T-helper 1 cell treated with Interleukin-12 subunit alpha and Interleukin-12 subunit beta and Interleukin-4 antibody, amounts not matched to agents 30 ng/mL and 1 ng/mL, for 36 hours (primary cell): ENCODE data around the gene HOXB3. TPM values are rescaled to one million over a fixed set of nuclear protein-coding genes. Genes with fewer than 3 reads are reported as not detected.

Experiments
- intact Hi-C: fragments of 100-400 bp; cut with micrococcal nuclease; formaldehyde crosslinking; loops from one replicate; pipeline ENCODE4 v1.15.1; 2024
- total RNA-seq: library from RNA; stranded (reverse); gene quantifications from 2 replicates; pipeline ENCODE4 v1.2.3, GENCODE V29; 2022

Gene HOXB3
- total RNA-seq, 1 donor from 2014 or later = 12.8 TPM

DNA sequence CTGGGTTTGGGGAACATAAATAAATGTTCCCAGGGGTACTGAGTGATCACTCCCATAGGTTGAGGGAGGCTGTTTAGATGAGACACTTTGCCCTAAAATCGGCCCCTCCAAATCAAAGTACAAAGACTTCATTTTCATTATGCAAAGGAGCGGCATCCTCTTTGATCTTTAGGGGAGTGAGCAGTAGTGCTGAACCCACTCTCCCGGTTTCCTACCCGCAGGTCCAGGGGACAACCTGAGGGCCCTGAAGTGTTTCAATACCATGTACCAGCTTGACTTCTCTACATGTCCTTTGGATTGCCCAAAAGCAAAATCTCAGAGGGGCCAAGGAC, 11.1 kb upstream of the HOXB3 start:
- intact Hi-C loops = loop anchor here (1.0 kb wide), 1 partner anchor 45 kb away; no protein-coding TSS in a partner anchor

DNA sequence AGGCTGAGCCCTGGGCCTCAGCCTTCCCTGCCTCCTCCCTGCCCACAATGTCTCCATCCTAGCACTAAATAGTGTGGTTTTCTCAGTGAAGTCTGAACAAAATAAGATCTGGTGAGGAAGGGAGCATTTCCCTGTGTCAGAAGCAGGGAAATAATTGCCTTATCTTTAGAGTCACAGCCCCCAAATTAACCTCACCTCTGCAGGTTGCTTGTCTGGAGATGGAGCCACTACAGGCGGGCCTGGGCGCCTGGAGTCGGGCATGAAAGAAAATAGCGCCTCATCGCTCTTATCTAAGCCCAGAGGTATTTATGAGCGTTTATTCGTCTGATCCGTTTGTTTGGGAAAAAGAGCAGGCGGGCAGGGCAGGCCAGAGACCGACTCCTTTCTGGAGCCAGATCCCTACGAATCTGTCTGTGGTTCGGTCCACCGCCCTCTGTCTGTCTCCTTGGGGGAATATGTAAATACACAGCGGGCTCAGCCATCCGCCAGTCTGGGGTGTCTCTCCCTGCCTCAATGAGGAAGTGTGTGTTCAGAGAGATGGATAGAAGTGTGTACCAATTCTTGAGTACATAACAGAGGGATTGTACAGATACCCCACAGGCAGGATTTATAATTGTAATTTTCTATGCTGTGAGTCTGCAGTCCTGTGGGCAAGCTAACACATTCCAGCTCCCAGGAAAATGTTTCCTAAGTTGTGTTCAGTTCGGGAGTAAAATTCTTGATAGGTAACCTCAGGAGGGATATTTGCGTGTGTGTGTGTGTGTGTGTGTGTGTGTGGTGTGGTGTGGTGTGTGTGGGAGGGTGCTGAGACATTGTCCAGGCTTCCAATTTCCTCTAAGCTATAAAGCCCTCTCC, 10.4 kb upstream of the HOXB3 start:
- intact Hi-C loops = loop anchor here (1.0 kb wide), 1 partner anchor 46 kb away; no protein-coding TSS in a partner anchor

DNA sequence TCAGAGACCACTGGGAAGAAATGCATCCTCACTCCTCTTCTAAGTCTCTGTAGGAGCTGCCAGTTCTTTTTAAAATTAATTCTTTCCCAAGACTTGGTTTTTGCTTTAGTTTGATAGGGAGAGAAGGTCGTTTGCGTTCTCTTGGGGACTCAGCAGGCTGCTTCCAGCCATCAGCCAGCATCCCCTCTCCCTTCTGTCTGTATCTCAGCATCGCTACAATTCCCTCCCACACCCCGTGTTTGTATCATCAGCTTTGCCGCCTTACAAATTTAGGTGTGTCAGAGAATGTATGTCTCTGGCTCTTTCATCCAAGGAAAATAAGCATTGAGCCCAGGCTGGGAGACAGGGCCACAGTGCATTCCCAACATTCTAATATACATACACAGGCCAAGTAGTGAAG, 9.3 kb upstream of the HOXB3 start:
- intact Hi-C loops = loop anchor here (5.0 to 10.0 kb wide), 2 partner anchors 33 to 465 kb away; no protein-coding TSS in a partner anchor

DNA sequence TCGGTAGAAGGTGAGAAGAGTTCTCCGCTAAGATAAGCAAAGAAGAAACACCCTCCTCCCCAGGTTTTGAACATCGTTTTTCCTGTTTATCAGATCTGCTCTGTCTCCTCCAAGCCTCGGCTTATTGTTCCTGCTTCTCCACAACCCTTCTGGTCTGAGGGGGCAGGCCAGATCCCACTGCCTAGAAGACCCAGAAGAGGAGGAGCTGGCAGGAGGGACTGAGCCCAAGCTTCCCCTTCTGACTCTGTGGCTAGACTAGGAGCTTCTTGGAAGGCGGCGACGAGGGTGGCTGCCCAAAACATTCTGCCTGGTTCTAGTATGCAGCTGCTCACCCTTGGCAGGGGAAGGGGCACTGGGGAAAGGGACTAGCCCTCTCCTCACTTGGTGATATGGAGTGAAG, 8.7 kb upstream of the HOXB3 start:
- intact Hi-C loops = loop anchor here (5.0 to 10.0 kb wide), 2 partner anchors 34 to 464 kb away; no protein-coding TSS in a partner anchor

DNA sequence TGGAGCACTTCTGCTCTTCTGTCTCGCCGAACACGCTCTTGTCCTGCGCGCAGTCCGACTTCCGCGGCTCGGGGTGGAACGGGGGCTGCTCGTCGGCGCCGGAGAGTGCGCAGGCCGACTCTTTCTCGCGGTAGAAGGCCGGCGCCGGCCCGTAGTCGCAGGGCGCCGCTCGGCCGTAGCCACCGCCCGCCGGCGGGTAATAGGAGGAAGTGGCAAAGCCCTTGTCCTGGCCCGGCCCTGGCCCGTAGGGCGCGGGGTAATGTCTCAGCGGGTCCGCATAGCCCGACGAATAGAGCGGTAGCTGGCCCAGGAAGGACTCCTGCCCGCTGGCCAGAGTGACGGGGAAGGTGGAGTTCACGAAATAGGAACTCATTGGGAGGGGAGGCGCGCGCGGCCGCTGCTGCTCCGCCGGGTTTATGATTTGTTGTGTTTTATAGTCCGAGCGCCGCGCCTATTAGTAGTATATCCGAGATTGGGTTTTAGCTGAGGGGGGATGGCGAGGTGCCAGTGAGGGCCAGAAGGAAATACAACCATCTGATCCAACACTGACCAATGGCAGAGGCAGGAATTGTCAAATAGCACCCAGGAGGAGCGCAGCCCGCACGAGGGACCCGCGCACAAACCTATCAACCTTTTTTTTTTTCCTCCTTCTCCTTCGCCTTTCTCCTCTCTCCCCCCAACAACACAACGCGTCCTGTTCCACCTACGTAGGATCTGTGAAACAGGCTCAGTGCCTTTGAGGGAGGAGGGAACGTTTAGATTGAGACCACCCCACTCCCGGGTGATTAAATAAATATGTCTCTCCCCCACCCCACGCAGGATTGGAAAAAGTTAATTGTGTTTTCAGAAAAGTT, 8.0 kb upstream of the HOXB3 start:
- intact Hi-C loops = loop anchor here (1.0 to 10.0 kb wide), 4 partner anchors 15 to 463 kb away; no protein-coding TSS in a partner anchor

DNA sequence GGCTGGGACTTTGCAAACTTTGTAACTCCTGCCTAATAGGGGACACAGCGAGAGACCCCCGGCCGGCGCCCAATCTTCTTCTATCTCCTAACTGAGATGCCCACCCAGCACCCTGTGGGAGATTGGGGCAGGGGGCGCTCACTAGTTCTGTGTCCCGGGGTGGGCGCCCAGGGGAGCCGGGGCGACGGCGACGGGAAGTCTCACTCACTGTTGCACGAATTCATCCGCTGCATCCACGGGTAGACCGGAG, 7.4 kb upstream of the HOXB3 start:
- intact Hi-C loops = loop anchor here (1.0 to 10.0 kb wide), 4 partner anchors 16 to 463 kb away; no protein-coding TSS in a partner anchor

DNA sequence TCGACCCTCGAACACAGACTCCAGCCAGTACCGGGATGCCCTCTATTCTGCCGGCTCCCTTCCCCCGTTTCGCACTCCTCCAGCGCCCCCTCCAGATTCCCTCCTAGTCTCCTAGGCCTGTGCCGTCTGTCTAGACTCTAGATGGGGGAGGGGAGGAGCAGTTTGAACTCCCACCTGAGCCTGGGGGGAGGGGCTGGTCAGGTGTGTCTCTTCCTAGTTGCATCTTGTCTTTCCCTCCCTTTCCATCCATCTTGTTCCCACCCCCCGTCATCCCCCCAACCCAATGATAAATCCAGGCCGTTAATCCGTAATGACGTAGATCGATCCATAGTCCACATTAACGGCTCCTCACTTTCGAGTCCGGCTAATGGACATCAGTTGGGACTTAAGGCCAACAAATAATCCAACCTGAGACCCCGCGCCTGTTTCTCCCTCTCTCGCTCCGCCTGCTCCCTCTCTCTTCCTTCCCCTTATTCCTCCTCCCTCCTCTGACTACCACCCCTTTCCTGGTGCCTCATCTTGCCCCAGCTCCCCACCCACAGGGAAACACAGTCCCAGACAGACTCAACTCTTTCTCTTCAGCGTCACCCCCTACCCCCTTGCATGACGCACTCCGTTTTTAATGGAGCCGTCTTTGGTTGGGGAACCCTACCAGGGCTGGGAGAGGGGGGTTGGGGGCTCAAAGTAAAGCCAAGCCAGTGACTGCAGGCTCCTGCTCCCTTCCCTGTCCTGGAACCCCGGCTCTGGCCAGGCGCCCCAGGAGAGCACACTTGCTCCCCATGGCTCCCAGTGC, 6.9 kb upstream of the HOXB3 start:
- intact Hi-C loops = loop anchor here (1.0 to 10.0 kb wide), 4 partner anchors 16 to 462 kb away; no protein-coding TSS in a partner anchor

DNA sequence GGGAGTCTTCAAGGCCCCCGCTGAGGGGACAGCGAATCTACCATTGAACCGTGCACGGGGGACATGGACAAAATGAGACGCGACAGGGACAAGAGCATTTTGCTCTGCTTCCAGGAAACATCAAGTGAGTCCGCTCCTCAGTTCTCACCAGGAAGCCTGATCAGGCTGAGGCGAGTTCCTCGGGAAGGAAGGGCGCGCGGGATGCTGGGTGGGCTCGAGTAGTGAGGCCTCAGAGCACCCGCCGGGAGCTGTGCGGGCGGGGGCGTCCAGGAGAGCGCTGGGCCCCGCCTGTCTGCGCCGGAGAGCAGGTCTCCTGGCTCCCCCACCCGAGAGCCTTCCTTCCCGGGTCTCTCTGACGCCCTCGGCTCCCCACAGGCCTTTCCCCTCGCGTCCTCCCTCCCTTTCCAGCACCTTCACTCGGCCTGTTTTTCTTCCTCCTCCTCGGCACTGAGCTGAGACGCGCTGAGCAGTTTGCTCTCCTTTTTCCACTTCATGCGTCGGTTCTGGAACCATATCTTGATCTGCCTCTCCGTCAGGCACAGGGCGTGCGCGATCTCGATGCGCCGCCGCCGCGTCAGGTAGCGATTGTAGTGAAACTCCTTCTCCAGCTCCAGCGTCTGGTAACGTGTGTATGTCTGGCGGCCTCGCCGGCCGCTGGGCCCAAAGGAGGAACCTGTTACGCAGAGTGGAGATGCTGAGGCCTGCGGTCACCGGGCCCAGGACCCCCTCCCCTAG, 6.1 kb upstream of the HOXB3 start:
- intact Hi-C loops = loop anchor here (2.0 to 10.0 kb wide), 3 partner anchors 36 to 461 kb away; no protein-coding TSS in a partner anchor

DNA sequence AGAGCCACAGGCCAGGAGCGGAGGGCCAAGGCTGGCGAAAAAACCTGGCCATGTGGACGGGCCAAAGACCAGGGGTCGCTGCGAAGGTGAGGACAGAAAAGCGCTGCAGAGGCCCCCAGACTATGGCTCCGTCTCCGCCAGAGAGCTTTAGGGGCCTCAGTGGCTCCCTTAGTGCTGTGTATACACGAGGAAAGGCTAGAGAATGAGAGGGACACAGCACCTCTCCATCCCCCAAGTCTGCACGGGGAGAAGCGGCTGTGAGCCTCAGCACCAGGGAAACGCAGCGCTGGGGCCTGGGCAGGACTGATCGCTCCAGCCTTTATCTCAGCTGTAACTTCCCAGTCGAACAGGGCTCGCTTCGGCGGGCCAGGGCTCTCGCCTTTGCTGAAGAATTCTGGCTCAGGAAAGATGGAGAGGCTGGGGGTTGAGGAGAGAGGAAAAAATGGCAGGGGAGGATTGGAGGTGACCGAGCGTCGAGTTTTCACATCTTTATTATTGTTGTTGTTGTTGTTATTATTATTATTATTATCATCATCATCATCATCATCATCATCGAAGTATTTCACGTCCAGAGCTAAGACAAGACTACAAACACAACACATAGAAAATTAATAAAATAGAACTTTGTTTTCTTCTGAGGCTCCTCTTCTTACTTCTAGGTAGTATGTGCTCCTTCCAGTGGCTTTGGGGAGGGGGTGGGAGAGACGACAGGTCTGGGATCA, 5.4 kb upstream of the HOXB3 start:
- intact Hi-C loops = loop anchor here (5.0 to 10.0 kb wide), 2 partner anchors 37 to 461 kb away; no protein-coding TSS in a partner anchor

DNA sequence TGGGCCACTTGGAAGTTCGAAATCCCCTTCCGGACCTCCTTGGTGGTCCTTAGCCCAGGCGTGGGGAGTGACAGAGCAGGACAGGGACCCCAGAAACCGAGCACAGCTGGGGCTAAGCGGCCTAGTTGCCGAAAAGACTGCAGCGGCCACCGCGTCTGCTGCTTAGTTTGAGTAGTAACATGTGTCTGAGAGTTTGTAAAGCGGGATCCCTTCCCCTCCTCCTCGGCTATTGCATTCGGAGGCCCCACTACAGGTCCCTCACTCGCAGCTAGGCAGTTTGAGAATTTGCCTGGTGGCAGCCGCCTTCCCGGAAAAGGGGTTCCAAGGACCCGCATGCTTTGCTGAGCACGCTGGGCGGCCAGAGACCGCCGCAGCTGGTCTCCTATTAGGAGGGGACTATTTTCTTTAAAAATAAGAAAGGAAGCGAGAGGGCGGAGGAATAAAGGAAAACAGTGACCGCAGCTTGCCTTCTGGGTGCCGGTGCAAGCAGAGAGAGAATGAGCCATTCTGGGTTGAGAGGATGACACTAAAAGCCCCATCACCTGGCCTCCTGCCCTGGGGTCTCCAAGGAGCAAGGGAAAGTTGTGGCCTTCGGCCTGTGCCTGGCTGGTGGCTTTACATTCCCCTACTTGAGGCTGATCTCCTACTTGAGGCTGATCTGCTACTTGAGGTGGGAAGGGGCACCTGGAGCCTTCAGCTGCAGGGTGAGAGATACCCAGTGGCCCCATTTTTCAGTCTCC, 4.7 kb upstream of the HOXB3 start:
- intact Hi-C loops = loop anchor here (5.0 to 10.0 kb wide), 3 partner anchors 38 to 567 kb away; no protein-coding TSS in a partner anchor

DNA sequence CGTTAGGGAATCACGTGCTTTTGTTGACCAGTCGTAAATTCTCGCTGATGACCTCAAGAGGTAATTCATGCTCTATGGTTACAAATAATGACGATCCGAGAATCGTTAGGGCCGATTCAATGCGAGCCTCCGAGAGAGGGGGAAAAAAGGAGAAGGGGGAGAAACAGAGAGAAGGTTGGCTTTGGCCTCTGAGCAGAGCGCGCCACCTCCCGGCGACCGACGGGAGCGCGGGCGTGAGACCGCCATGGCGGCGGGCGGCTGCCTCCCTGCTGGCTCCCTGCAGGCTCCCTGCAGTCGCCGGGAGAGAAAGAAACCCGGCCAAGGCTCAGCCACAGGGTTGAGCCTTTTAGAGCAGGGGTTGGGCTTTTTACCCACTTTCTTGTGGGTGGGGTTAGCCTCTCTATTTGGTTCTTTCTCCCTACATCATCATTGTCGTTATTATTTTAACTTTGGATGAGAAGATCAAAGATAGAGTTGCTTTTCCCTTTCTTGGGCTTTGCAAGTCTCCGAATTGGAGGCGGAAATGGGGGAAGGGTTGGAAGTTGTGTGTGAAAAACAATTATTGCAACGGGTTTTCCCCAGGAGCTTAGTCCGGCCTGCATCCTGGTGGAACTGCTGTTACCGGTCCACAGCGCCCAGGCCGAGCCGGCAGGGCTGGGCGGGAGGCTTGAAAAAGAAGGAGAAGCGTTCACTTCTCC, 3.9 kb upstream of the HOXB3 start:
- intact Hi-C loops = loop anchor here (1.0 to 10.0 kb wide), 6 partner anchors 242 to 567 kb away; no protein-coding TSS in a partner anchor

DNA sequence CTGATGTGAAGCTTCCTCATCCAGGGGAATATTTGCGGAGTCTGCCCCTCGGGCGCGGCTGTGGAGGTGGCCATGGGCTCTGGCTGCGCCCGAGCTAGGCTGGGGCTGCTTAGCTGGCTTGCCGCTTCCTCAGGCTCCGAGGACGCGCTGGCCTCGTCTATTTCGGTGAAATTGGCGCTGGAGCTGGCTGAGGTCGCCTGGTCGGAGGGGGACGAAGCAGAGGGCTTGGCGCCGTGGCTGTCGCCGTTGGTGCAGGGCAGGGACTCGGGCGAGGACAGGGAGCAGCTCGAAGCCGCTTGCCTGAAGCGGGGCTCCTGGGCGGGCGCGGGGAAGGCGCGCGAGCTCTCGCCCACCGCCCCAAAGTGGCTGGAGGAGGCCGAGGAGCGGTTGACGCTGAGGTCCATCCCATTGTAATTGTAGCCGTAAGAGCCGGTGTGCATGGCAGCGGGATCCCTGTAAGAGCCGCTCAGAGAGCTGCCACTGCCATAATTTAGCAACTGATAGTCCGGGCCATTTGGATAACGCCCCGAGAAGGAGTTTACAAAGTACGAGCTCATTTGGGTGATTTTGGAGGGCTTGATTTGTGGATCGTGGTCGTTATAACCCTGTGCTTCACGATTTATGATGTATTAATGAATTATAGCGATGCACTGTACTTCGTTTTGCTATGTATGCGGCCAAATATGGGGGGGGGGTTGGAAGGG, 3.2 kb upstream of the HOXB3 start, which contains the start of gene HOXB5:
HOXB5 (minus strand) TSS at position 654 of the 704 bp plus-strand sequence; CDS start at position 557, 97 bp downstream.
- intact Hi-C loops = loop anchor here (1.0 to 10.0 kb wide), 6 partner anchors 241 to 566 kb away; no protein-coding TSS in a partner anchor

DNA sequence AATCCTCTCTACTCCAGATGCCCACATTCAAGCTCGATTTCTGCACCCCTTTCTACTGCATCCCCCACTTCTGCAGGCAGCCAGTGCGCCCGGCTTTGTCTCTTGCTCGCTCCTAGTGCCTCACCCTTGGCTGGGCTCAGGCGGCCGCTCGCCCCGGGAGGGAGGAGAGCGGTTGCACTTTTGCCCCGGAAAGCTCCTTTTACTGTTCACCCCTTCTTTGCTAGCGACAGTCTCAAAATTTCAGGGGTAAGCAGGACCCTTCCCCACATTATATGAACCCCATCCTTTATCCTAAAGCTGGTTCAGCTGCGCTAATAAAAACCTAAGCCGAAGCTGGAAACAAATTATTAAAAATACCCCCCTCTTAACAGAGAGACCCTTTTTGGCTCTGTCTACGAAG, 2.5 kb upstream of the HOXB3 start:
- intact Hi-C loops = loop anchor here (5.0 to 10.0 kb wide), 2 partner anchors 458 to 565 kb away; no protein-coding TSS in a partner anchor

DNA sequence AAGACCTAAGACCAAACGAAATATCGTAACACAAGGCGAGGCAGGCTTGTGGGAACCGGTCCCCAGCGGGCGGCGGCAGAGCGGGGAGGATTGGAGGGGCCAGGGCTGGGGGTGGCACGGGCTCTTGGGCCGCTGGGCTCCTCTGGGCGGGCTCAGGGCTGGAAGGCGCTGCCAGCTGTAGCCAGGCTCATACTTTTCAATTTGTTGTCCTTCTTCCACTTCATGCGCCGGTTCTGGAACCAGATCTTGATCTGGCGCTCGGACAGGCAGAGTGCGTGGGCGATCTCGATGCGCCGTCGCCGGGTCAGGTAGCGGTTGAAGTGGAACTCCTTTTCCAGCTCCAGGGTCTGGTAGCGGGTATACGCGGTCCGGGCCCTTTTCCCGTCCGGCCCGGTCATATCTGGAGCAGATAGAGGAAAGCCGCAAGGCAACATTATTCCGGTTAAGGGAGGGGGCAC, 2.0 kb upstream of the HOXB3 start:
- intact Hi-C loops = loop anchor here (5.0 to 10.0 kb wide), 2 partner anchors 457 to 565 kb away; no protein-coding TSS in a partner anchor

DNA sequence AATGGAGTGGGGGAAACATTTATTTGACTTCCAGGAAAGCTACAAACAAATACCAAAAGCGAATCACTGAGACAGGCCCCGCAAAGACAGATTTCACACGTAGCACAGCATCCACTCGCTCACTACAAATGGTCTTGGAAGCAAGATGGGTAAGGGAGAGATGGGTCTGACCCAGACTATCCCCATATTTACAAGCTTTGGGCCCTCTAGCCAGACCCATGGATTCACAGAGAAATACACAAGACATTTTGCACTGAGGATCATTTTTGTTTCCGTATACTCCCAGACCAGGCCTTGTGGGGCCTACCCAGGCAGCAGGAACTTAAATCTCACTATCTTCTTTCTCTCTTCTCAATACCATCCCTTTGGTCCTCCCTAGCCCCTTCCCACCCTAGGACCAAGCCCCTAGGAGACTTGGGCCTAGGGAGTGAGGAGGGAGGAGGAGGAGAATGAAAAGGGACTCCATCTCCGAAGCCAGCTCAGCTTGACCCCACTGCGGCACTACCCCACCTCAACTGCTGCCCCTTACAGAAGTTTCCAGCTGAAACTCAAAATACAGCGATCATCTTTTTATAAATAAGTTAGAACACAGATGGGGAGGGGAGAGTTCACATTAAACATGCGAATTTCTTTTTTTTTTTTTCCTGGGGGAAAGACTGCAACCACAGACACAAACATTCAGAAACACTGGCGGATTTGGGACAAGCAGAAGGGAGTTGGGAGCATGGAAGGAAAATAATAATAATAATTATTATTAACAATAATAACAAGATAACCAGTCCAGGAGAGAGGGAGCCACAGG, 1.4 kb upstream of the HOXB3 start:
- intact Hi-C loops = loop anchor here (5.0 to 10.0 kb wide), 2 partner anchors 457 to 564 kb away; no protein-coding TSS in a partner anchor

DNA sequence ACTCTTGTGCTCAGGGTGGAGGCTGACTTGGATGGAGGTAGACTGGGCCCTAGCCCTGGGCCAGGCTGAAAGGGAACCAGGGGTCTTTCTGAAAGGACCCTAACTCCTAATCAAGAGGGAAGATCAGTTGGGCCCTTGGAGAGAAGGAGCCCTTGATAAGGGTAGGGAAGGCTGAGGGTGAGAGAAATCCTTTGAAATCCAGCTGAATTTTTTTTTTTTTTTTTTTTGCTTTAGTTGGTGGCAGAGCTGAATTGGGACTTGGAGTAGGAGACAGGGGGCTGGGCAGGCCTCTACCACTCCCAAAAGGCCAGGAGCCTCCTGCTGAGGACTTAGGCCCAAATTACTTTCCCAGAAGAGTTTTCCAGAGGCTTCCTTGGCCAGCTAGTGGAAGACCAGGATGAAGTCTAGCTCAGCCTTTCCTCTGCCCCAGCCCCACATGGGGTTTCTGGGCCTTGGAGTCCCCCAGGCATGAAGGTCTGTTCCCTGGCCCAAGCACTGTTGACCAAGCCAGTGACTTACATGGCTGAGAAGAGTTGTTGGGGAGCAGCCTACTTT, 643 bp upstream of the HOXB3 start:
- intact Hi-C loops = loop anchor here (5.0 to 10.0 kb wide), 2 partner anchors 456 to 563 kb away; no protein-coding TSS in a partner anchor
